ENCODE measurements around the gene AP1AR. TPM values are rescaled to one million over a fixed set of nuclear protein-coding genes. Genes with fewer than 3 reads are reported as not detected.
A peak's percentile ranks its signal among the peaks of the same experiment; 100 is the strongest.

AP1AR gene
- total RNA-seq, 6 experiments from 2014 or later = 9.2 to 13.8 (median 11.1) TPM

GRCh38 chr4:112253382-112254000 is 21.9 kb downstream of the AP1AR start:
- ATAC-seq (no peak), DNase-seq (no peak)
- H3K9me3 ChIP-seq = no peaks in the 10 kb centered on the region
- H3K27me3 ChIP-seq = no peaks in the 10 kb centered on the region
- H3K27ac ChIP-seq = no peak overlapping the region
- 83% methylated on average over 2 of the region's 2 CpGs for WGBS (ENCODE audit: insufficient coverage, low coverage, low lambda C conversion rate, missing lambda C conversion rate)
- H3K4me3 ChIP-seq = no peak overlapping the region
- intact Hi-C loops (cut with DNase I) = loop anchor here in 1 of 2 donors (10.0 kb wide), 1 partner anchor 159 kb away; no protein-coding TSS in a partner anchor
- peaks cover 0 to 3% (median 0%) of the 10 kb centered on the region in 4 donors for H3K36me3 ChIP-seq
- TF ChIP-seq CTCF (IDR thresholded peaks at IDR 0.05) (no peak), POLR2A (IDR thresholded peaks at IDR 0.05) (no peak)
- peaks cover 0 to 12% (median 0%) of the 10 kb centered on the region in 4 donors for H3K4me1 ChIP-seq

GRCh38 chr4:112257098-112257497 is 25.5 kb downstream of the AP1AR start:
- H3K27me3 ChIP-seq = no peaks in the 10 kb centered on the region
- no peaks in the 10 kb centered on the region for H3K9me3 ChIP-seq
- H3K27ac ChIP-seq = no peak overlapping the region
- intact Hi-C loops (cut with DNase I) = loop anchor here in 1 of 2 donors (10.0 kb wide), 1 partner anchor 162 kb away; no protein-coding TSS in a partner anchor
- H3K4me3 ChIP-seq = no peak overlapping the region
- DNase-seq (no peak), ATAC-seq (no peak)
- TF ChIP-seq POLR2A (IDR thresholded peaks at IDR 0.05) = no peak
- no peak for TF ChIP-seq CTCF (IDR thresholded peaks at IDR 0.05)
- H3K36me3 ChIP-seq = peaks cover 0 to 7% (median 2%) of the 10 kb centered on the region in 4 donors
- H3K4me1 ChIP-seq = peaks cover 0 to 7% (median 0%) of the 10 kb centered on the region in 4 donors
- WGBS (ENCODE audit: insufficient coverage, low coverage, low lambda C conversion rate, missing lambda C conversion rate) = 73% methylated on average over 2 of the region's 2 CpGs

GRCh38 chr4:112266823-112267222 is 35.2 kb downstream of the AP1AR start:
- no peak for TF ChIP-seq POLR2A (IDR thresholded peaks at IDR 0.05)
- TF ChIP-seq CTCF (IDR thresholded peaks at IDR 0.05) = peak; percentile 41 to 59 (median 56)
- Histone ChIP-seq H3K27ac (no peak overlapping the region), H3K36me3 (peaks cover 0 to 22% (median 0%) of the 10 kb centered on the region in 4 donors), H3K4me1 (no peaks in the 10 kb centered on the region), H3K9me3 (no peaks in the 10 kb centered on the region), H3K27me3 (no peaks in the 10 kb centered on the region), H3K4me3 (no peak overlapping the region)
- peak; percentile 48 to 66 (median 56) for ATAC-seq
- intact Hi-C loops (cut with DNase I) = no loop called here
- no peak for DNase-seq
- 59% methylated on average over 2 of the region's 2 CpGs for WGBS (ENCODE audit: insufficient coverage, low coverage, low lambda C conversion rate, missing lambda C conversion rate)

GRCh38 chr4:112270051-112270450 is 38.5 kb downstream of the AP1AR start:
- DNase-seq (no peak), ATAC-seq (no peak)
- Histone ChIP-seq H3K4me1 (no peaks in the 10 kb centered on the region), H3K27ac (no peak overlapping the region), H3K27me3 (no peaks in the 10 kb centered on the region), H3K4me3 (no peak overlapping the region), H3K9me3 (peaks cover 0 to 2% (median 0%) of the 10 kb centered on the region in 4 donors), H3K36me3 (peaks cover 0 to 13% (median 0%) of the 10 kb centered on the region in 4 donors)
- TF ChIP-seq POLR2A (IDR thresholded peaks at IDR 0.05) (no peak), CTCF (IDR thresholded peaks at IDR 0.05) (no peak)
- WGBS (ENCODE audit: insufficient coverage, low coverage, low lambda C conversion rate, missing lambda C conversion rate) = 89% methylated on average over 1 of the region's 1 CpG
- intact Hi-C loops (cut with DNase I) = no loop called here
